ENCODE measurements around the gene STAB2.

STAB2 gene

DNA sequence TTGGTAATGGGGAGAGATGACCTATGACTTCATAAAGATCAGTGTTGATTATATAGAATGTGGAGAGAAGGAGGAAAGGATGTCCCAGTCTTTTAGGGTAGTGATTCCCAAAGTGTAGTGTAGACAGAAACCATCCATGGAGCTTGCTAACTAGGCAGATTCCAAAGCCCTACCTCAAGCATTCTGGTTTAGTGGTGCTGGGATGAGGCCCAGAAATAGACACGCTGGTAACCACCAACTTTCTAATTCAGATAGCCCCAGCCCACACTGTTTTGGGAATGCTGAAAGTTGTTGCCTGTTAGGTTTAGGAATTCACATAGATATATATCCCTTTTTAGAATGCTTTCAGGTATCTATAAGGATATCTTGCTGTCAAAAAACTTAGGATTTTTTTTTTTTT is 69.2 kb downstream of the STAB2 start:
- no peak for DNase-seq

DNA sequence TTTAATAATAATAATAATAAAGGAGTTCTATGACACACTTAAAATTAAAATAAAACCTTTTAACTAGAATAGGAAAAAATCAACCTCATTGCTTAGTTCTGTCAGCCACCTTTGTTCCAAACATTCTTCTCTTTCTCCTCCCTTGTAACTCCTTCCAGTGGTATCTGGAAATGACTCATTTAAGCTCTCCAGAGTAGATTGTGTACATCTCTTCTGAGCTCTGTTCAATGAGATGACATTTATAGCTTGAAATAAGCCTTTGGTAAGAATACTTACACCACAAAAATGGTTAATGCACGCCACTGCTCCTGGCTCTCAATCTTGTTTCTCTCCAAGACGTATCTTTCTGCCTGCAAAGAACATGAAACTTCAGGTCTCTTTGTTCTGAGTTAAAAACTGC is 70.3 kb downstream of the STAB2 start:
- no peak for DNase-seq

DNA sequence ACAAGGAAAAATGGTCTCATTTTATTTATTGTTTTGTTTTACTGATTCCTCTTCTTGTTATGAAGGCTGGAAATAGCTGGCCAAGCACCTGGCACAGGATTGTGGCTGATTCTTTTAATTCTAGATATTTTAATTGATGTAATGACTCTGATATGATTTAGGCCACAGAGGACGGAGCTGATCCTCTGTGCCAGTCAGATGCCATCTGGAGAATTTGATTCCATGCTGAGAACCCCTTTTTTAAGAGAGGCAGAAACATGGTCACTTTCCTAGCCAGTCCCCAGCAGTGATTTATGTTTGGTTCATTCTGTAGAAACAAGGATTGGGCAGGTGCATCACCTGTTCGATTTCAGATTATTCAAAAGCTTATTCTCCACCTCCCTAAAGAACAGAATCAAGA is 77.6 kb downstream of the STAB2 start:
- DNase-seq, result no peak

DNA sequence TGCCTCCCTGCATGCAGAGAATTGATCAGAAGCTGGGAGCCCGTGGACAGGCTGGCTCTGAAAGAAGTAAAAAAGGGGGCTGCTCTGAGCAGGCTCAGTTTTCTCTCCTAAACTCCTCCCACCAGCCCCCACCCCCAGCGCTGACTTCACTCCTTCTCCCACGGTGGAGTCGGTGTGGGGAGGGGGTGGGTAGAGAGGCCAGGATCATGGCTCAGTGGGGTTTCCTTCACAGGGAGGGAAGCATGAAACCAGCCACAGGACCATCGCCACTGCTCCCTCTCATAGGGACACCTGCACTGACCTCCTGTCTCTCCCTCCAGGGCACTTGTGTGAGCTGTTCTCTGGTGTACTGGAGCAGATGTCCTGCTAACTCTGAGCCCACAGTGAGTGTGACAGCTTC is 78.9 kb downstream of the STAB2 start:
- no peak for DNase-seq

DNA sequence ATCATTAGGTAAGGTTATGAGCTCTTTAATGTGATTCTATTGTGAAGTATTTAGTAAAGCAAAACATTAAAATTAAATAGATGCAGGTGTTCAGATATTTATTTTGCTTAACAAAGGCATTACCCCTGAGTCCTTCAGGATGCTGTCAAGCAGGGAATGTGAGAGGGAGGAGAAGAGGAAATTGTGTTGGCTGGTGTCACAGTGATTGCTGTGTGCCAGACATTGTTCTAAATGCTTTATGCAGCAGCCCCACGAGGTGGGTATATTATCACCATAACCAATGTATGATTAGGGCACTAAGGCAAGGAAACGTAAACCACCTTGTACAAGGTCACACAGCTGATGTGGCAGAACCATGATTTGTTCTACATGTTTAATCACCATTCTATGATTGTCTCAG is 80.1 kb downstream of the STAB2 start:
- DNase-seq, result no peak

DNA sequence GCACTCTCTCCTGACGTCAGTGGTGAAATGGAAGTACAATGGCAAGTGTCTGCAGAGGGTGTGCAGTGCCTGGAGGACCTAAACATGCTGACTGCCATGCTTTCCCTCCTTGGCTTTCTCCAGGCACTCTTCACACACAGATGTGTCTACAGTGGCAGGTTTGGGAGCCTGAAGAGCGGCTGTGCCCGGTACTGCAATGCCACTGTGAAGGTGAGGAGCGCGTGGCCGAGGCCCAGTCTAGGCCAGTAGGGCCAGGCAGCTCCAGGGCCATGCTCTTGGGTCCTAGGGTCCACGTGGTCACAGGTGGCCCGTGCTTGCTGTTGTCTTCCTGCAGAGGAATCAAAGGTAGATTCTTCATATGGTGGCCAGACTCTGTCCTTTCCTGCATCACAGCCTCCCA is 81.4 kb downstream of the STAB2 start:
- no peak for DNase-seq

DNA sequence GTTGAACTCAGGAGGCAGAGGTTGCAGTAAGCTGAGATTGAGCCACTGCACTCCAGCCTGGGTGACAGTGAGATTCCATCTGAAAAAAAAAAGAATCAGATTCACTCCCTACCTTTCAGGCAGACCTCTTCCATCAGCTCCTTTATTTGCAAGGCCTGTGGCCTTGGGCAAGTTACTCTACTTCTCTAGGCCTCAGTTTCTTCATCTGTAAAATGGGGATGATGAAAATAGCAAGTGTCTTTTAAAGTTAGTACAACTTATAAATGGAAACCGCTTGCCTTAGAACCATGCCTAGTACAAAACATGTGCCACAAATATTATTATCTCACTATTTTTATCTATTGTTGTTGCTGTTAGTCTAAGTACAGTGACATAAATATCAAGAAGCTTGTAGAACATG is 84.3 kb downstream of the STAB2 start:
- no peak for DNase-seq

DNA sequence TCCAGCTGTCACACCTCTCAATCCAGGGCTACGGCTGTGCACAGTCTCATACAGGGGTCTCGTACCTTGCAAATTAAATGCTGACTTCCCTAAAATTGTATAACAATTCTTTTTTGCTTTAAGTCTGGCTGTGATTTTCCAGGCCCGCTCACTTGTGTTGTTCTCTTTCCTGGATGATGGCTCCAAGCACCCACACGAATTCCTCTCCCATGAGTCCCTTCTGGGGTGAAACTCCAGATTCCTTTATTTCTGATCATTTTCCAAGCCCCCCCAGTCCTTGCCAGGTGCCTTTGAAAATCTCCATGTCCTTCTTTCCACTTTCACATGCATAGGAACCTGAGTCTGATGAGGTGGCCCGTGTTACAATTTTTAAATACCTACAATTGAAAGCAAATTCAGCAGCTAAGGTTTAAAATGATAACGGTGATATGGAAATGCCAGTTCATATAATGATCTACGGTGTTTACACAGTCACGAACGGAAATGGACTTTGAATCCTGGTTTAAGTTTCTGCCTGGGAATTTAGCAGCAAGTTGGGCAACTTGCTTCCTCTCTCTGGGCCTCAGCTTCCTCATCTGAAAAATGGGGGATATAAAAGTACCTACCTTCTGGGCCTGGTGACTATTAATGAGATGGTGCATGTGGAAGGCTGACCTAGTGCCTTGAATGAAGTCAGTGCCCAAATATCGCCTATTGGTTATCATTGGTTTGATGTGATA is 85.5 kb downstream of the STAB2 start:
- DNase-seq, result no peak

DNA sequence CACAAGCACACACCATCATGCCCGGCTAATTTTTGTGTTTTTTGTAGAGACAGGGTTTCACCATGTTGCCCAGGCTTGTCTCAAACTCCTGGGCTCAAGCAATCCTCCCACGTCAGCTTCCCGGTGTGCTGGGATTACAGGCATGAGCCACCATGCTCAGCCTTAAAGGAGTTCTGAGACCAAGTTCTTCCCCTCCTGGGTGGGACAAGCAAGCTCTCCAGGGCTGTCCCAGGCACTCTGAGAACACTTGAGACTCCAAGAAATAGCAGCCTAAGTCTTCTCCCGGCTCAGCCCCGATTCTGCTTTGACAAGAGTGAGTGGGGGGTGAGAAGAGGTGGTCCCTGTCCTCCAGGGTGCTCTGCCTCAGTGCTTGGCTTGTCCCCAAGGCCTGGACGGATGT is 86.4 kb downstream of the STAB2 start:
- DNase-seq, result no peak

DNA sequence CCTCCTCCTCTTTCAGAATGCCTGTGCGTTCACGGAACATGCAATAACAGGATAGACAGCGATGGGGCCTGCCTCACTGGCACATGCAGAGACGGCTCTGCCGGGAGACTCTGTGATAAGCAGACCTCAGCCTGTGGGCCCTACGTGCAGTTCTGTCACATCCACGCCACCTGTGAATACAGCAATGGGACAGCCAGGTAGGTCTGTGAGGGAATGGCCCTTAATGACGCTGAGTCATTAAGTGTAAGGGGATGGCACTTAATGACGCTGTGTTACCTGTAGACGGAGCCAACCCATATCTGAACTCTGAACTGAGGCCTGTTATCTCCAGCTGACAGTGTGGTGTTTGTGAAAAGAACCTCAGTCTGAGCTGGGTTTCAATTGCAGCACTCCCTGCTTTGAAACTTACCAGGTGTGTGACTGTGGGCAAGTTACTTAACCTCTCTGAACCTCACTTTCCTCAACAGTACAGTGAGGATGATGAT is 86.9 kb downstream of the STAB2 start:
- DNase-seq, result no peak

DNA sequence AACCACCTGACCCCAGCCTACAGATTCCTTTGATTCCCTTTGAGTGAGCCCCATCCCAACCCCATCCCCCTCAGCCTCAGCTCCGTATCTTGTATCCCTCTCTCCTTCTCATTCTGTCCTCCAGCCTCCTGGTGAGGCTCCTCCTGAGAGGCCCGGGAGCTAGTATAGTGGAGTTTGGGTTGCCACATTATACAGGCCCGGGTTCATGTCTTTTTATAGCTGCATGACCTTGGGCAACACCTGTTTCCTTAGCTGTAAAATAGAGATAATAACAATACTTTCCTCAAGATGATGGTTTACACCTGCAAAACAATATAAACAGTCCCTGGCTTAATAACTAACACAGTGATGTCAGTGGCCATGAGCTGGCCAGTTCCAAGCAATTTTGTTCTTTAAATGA is 89.8 kb downstream of the STAB2 start:
- DNase-seq, result no peak

DNA sequence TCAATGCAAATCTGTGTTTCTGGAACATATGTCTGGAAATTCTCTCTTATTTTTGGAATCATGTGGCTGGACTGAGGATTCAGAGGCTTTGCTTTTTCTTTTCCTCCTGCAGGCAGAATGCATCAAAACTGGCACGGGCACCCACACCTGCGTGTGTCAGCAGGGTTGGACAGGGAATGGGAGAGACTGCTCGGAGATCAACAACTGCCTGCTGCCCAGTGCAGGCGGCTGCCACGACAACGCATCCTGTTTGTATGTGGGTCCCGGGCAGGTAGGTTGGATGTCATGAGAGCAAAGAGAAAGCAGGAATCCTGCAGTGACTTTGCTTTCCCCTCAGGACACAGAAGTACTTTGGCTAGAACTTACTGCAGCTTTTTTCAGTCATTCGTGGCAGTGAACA is 90.3 kb downstream of the STAB2 start:
- no peak for DNase-seq

DNA sequence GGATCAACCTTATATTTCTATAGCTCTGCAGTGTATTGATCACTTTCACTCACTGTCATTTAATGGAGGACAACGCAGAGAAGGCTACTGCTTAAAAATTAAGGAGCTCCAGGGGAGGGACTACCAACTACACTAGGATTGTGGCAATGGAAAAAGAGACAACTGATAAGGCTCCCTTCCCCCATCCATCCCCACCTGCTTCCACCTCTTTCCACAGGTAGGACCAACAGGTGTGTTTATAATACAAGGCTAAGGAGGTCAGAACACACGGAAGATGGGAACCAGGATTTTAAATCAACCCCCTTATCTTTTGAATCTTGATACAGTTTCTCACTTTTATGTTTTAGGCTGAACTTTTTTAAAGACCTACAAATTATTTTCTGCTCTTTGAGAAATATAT is 90.8 kb downstream of the STAB2 start:
- DNase-seq, result no peak

DNA sequence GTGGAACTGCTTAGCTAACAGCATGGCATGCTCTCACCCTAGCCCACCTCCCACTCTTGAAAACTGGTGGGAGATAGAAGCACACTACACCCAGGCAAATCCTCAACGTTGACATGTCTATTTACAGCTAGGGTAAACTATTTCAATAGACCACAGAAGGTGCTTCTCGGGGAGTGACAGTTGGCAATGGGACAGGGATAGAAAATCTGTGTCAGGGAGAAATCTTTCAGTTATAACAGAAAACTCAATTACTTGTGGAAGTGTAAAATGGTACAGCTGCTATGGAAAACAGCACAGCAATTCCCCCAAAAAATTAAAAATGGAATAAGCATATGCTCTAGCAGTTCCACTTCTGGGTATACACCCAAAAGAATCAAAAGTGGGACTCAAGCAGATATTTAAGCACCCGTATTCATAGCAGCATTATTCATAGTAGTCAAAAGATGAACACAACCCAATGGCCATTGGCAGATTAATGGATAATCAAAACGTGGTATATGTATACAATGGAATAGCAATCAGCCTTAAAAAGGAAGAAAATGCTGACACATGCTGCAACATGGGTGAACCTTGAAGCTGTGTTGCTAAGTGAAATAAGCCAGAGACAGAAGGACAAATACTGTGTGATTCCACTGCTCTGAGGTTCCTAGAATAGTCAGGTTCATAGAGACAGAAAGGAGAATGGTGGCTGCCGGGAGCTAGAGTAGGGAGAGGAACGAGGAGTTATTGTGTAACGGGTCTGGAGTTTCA is 92.5 kb downstream of the STAB2 start:
- peak; percentile 0 for DNase-seq

DNA sequence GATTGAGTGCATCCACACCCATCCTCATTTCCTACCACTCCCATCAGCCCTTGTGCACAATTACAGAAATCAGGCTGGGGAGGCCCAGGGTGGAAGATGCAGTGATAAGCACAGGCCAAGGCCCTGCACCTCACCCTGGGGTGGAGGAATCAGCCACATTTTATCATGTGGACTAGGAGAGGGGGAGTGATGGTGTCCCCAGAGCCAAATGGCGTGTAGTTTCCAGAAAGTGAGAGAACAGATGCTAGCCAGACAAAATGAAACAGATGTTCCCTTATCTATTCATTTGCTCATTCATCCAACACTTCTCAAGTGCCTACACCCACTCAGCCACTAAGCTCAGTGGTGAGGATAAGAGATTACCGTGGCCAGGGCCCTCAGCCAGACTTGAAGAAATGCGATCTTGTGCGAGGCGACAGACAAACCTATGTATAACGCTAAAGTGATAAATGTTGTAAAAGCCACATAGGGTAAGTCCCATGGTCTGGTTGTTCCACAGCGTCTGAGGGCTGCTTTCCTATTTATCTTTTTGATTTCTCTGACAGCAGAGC is 93.6 kb downstream of the STAB2 start:
- peak; percentile 90 for DNase-seq

DNA sequence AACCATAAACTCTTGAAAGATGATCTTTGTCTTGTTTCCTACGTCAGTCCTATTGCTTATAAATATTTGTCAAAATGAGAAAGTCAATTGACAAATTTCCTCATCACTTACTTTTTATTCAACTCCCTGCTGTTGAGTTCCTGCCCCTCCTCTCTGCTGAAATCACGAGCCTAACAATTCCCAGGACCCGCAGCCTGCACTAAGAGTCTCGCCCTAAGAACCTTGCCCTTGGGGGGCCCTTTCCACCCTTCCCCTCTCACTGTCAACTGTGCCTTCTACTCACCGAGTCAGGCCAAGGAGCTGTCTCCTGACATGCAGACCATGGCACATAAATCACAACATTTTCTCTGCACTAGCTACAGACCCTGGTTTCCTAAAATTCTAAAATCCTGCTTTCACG is 99.0 kb downstream of the STAB2 start:
- no peak for DNase-seq

DNA sequence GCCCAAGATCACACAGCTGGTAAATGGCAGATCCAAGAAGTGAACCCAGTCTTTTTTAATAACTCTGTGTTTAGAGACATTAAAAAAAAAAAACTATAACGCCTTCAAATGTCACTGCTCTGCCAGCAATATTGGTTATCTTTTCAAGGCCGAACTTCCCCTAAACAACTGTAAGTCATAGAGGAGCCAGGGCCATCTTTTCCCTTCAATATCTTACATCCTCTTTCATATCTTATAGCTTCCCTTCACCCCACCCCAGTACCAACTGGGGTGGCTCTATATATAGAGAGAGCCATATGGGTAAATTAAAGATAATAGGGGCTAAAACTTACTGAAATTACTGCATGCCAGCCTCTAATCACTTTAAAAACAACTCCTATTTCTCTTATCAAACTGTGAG is 100.2 kb downstream of the STAB2 start:
- no peak for DNase-seq

DNA sequence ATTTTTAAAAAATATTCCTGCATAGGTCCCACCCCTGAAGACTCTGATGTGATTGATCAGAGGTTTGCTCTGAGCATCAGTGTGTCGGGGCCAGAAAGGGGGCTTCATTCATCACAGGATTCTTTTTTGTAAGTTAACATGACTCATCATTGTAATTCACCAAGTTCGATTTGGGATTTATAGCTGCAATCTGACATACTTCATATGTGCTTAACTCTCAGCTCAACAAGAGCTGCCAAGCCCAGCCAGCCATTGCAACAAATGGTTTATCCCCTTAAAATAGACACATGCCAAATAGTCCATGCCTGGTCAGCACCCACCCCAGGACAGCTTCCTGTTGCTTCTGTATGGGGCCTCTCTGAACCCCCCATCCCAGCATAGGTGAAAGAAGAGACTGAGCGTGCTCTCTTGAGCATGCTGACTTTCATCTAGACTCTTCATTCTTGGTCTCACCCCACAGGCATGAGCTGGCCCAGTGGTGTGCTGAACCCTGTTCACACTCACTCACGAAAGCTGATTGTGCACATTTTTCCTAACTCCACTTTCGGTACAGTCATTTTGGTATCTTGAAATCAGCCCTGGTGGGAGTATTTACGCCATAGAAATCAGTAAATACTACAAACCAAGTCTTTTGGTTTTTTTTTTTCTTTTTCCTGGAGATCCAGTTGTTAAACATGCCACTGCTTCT is 101.4 kb downstream of the STAB2 start:
- DNase-seq, result no peak

DNA sequence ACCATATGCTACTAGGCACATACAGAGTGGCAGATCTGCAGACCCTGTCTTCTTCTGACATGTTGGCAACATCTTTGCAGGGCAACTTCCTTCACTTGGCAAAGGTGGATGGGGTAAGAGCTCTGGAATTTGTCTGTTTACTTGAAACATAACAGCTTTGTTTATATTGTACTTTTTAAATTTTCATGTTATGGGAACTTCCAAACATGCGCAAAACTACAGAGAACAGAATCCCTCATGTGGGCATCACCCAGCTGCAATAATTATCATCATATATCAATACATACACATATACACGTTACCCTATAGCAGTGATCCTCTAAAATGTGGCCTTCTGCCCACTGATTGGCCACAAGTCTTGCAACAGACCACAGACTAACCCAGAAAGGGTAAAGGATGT is 103.4 kb downstream of the STAB2 start:
- no peak for DNase-seq

DNA sequence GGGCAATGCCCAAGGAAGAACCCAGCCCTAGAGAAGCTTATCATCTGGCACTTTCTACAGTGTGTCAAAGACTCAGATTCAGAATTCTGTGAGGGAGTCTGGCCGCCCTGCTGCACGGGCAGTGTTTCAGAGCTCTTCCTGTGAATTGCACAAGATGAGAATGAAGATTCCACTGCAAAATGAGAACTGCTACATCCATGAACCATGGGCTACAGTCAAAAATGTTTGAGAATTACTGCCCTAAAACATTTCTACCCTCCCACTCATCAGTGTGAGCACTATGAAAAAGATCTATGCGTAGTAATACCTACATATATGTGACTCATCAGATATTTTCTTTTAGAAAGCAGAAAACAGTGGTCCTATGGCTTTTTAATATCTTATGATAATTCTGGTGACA is 104.0 kb downstream of the STAB2 start:
- no peak for DNase-seq

DNA sequence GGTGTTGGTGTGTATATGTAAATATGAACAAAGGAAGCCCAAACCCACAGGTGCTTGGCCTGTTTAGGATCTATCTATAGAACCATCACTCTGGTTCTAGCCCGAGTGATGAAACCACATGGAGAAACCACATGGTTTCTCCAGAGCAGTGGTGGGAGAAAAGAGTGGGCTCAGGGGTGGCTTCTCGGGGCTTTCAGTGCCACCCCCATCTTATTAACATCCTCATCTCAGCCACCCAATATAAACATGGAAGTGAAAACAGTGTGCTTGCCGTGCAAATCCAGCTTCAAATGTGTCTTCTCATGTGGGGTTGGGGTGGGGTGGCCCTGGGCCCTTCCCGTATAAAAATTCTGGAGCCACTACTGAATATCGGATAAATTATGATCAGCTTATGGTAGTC is 109.0 kb downstream of the STAB2 start:
- DNase-seq, result no peak

DNA sequence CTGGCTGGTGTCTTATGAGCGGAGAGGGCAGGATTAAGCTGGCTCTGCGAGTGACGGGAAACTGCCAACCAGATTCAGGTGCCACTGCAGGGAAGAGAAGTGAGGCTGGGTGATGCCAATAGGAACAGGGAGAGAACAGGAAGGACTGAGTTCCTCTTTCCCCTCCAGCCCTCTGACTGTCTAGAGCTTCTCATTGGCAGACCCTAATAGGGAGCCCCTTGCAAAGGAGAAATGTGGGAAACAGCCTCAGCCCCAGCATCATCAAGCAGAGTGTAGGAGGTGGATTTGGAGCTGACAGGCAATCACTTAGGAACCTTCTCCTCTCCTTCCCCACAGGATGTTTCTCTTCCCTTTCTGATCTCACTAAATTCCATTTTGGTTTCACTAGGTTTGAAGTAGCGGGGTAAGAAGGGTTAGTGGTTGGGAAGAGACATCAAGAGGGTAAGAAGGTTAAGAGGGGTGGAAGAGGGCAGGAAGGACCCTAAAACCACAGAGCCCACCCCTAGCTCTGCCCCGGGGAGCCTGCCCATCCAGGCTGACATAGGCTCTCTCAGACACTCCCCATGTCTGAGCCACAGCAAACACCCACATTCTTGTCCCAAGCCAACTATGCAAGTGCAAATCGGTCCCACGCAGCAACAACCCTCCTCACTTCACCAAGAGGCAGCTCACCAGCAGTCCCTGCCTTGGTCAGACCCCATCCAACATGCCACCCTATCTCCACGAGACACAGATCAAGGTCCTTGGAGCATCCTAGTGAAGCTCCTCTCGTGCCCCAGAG is 111.1 kb downstream of the STAB2 start:
- no peak for DNase-seq
